ENCODE results near the gene ASMTL.
A peak's percentile ranks its signal among the peaks of the same experiment; 100 is the strongest.
"Not testable (repeated sequence)": the region's sequence is repeated elsewhere in the genome, so short reads cannot be mapped to it uniquely, and the experiment has no call there.

ASMTL gene

DNA sequence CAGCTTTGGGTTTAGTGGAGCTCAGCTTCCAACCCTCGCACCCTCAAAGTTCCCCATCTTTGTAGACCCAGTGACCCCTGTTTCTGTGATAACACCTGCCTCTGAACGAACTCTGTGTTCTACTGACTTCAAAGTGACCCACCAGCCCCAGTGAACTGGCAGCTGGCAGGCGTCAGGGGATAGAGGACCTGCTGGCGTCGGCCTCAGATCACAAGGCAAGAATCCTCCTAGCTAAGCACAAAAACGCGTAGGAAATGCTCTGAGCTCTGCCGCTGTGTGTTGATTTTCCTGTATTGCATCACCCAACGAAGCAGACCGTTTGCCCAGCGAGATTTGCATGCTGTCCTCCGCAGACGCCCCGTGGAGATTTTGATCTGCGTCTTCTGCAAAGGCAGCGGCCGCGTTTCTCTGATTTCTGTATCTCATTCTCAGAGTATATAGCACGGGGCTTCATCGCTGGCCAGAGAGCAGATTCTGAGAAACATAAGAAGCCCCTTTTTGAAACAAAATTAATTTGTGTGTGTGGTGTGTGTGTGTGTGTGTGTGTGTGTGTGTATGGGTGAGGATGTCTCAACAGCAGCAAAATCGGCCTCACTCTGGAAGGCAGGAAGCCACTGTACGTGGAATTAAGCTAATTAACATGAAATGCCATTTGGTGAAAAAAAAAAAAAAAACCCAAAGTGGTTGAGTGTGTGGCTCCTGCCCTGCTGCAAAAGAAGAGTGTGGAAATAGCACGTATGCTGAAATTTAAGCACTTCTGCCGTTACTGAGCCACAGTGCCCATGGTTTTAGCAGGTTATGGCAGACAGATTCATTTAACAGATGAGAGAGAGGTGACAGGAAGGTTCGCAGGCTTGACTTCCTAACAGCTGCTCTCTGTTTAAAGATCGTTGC is 29.2 kb upstream of the ASMTL start:
- DNase-seq (ENCODE audit: low spot score), result peak; percentile 52

GRCh38 chrX:1480082-1480785 is 27.5 kb upstream of the ASMTL start:
- no peak for DNase-seq (ENCODE audit: low spot score)

GRCh38 chrX:1477801-1478458 is 25.2 kb upstream of the ASMTL start:
- DNase-seq (ENCODE audit: low spot score), result no peak

GRCh38 chrX:1477229-1477628 is 24.5 kb upstream of the ASMTL start:
- DNase-seq (ENCODE audit: low spot score), result no peak

DNA sequence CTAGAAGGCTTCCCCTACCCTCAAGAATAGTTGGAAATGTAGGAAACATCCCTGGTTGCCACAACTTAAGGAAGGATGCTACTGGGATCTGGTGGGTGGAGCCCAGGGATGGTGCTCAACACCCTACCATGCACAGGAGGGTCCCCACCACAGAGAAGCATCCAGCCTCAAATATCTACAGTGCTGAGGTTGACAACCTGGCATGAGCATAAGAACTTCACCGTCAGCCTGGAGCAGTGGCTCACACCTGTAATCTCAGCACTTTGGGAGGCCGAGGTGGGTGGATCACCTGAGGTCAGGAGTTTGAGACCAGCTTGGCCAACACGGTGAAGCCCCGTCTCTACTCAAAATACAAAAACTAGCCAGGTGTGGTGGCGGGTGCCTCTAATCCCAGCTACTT is 24.0 kb upstream of the ASMTL start:
- no peak for DNase-seq (ENCODE audit: low spot score)

GRCh38 chrX:1475881-1476280 is 23.2 kb upstream of the ASMTL start:
- DNase-seq (ENCODE audit: low spot score), result no peak

DNA sequence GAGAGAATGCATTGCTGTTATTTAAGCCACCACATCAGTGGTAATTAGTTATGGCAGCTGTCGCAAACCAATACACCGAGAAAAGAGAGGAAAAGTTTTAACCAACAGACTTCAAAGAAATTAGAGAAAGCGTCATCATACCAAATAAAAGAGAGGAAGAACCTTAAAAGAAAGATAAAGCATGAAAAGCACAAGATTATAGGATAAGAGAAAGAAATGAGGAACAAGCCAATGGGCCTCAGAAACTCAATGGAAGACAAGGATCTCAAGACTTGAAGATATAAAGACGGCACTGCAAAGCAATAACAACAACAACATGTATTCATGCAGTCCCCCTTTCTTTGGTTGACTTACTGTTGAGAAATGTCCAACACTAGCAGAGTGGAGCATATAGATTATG is 22.8 kb upstream of the ASMTL start:
- no peak for DNase-seq (ENCODE audit: low spot score)

- DNase-seq (ENCODE audit: low spot score), result not testable (repeated sequence)
Measured at GRCh38 chrX:1474593-1474992, 21.9 kb upstream of the ASMTL start.

DNA sequence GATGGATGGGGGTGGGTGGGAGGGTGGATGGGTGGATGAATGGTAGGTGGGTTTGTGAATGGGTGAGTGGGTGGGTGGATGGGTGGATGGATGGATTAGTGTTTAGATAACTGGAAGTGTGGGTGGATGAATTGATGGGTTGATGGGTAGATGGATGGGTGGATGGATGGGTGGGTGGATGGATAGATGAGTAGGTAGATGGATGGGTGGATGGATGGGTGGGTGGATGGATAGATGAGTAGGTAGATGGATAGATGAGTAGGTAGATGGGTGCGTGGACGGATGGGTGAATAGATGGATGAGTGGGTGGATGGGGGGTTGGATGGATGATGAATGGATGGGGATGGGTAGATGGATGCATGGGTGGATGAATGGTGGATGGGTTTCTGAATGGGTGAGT is 20.3 kb upstream of the ASMTL start:
- no peak for DNase-seq (ENCODE audit: low spot score)

- no peak for DNase-seq (ENCODE audit: low spot score)
Measured at GRCh38 chrX:1468250-1468772, 15.6 kb upstream of the ASMTL start.

- no peak for DNase-seq (ENCODE audit: low spot score)
Measured at GRCh38 chrX:1466971-1467561, 14.4 kb upstream of the ASMTL start.

- DNase-seq (ENCODE audit: low spot score), result no peak
Measured at GRCh38 chrX:1466232-1466661, 13.5 kb upstream of the ASMTL start.

GRCh38 chrX:1465286-1466231 is 12.8 kb upstream of the ASMTL start:
- DNase-seq (ENCODE audit: low spot score), result no peak

DNA sequence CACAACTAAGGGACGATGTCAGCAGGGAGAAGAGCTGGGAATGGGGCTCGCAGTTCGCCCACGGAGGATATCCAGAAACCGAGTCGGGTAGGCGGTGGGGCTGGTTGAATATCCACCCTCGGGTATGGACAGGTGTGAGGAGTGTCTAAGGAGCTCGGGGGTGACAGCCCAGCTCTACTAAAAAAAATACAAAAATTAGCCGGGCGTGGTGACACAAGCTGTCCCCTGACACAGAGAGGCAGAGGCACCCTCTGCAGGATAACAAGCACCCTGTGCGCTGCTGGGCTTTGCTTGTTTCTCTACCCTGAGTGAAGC is 12.2 kb upstream of the ASMTL start:
- DNase-seq (ENCODE audit: low spot score), result no peak

DNA sequence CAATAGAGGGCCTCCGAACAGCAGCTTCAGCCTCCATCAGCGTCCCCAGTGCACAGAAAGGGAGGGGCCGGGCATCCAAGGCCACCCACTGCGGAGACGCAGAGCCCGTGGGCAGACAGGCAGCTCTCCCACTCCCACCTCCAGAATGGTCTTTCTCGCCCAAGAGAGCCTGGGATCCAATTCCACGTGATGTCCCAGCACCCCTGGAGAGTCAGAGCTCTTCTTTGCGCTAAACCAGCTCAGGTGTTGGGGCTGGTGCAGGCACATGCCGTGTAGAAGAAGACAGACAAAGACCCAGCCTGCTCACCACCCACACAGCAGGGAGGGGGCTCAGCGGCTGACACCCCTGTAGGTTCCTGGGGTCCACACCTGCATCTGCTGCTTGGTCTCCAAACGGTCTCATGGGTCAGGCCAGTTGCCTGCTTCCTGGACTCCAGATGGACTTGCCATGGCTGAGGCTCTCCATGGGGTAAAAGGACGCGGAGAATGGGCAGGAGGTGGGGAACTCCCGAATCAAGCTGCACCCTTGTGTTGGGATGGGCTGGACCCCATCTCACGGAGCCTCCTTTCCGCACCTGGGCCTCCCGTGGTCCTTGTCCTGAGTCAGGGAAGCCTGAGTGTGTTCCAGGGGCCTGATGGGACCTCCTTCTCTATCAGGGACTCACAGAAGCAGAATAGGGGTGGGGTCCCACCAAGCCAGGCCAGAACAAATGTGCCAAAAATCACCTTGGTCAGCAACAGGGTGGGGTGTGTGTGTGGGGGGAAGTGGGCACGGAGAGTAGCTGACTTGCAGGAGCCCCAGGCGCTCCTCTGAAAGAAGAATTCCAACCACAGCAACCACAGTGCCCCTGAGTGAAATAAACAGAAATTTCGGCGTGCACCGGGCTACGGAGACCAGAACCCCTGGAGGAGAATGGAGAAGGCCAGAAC is 11.6 kb upstream of the ASMTL start:
- DNase-seq (ENCODE audit: low spot score), result no peak

- DNase-seq (ENCODE audit: low spot score), result no peak
Measured at GRCh38 chrX:1463581-1463980, 10.9 kb upstream of the ASMTL start.

DNA sequence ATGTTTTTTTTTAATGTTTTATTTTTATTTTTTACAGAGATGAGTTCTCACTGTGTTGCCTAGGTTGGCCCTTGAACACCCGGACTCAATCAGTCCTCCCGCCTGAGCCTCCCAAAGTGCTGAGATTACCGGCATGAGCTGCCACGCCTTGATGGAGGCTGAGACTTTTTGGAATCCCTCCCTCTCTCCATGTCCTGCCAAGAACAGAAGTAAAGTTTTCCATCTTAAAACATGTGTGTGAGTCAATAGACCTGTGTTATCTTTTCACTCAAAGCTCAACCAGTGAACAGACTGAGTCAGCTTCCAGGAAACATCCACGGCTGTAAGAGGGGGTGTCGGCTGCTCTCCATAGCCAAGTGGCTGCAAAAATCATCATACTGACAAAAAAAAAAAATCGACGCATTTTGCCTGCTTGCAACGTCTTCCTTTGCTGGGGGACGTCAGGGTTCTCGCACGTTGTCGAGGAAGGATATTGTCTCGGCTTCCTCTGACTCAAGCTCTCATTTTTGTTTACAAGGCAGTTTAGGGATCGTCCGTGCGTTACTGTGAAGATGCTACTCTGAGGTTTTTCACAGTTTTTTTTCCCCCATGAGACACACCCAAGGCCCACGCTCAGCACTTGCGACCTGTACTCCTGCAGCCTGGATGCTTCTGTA is 10.0 kb upstream of the ASMTL start:
- no peak for DNase-seq (ENCODE audit: low spot score)

DNA sequence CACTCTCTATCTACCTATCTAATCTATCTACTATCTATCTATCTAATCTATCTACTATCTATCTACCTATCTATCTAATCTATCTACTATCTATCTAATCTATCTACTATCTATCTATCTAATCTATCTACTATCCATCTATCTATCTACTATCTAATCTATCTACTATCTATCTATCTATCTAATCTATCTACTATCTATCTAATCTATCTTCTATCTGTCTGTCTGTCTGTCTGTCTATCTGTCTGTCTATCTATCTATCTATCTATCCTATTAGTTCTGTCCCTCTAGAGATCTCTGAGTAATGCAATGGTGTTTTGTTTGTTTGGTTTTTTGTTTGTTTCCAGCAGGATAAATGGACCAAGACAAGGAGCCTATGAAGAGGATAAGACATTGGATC is 9.4 kb upstream of the ASMTL start:
- no peak for DNase-seq (ENCODE audit: low spot score)

GRCh38 chrX:1455948-1456280 is 3.2 kb upstream of the ASMTL start:
- DNase-seq (ENCODE audit: low spot score), result no peak

Data from iPS-NIHi11 (cell line).